Panc1 (cell line): ENCODE results near the gene KCNMB2. TPM values are rescaled to one million over a fixed set of nuclear protein-coding genes. Genes with fewer than 3 reads are reported as not detected.

Experiments used
- ATAC-seq: fragments of 200-7000 bp; cut with Tn5 transposase; 2 replicates; pipeline ENCODE4 v1.9.1; 2020; ENCODE audit warnings: mild to moderate bottlenecking, moderate library complexity
- BruUV-seq: library from RNA; stranded (reverse); fragments of 400-500 nt; replicated peaks from 2 replicates; lab custom pipeline; 2021; lab: Mats Ljungman, UMichigan
- CTCF ChIA-PET: fragments of 300-600 bp; sonication (Branson Sonifier 250); formaldehyde crosslinking; loops from one replicate; lab custom pipeline; 2022; ENCODE audit warnings: antibody characterized with exemption; lab: Charles Lee
- POLR2A ChIA-PET: fragments of 300-600 bp; sonication (Branson Sonifier 250); formaldehyde crosslinking; loops from one replicate; lab custom pipeline; 2022; ENCODE audit warnings: antibody characterized with exemption; lab: Charles Lee
- DNase-seq: peaks from one replicate; pipeline ENCODE4 v3.0.0-alpha.2; 2010; ENCODE audit warnings: low read depth, low spot score
- H3K27ac ChIP-seq: 2 replicates; pipeline ENCODE4 v1.5.1; 2011; ENCODE audit warnings: mild to moderate bottlenecking, low read length, inconsistent platforms
- H3K27me3 ChIP-seq: fragments of 200-500 bp; sonication (Bioruptor generic); 2 replicates; pipeline ENCODE4 v1.6.0; 2014; ENCODE audit warnings: low read length, inconsistent platforms; ENCODE audit not compliant: control insufficient read depth, insufficient read depth
- H3K36me3 ChIP-seq: fragments of 200-500 bp; sonication (Bioruptor generic); 2 replicates; pipeline ENCODE4 v1.5.1; 2014; ENCODE audit warnings: inconsistent platforms, mild to moderate bottlenecking, low read length, moderate library complexity; ENCODE audit not compliant: control insufficient read depth, insufficient read depth
- H3K4me1 ChIP-seq: 2 replicates; pipeline ENCODE4 v1.5.1; 2011; ENCODE audit warnings: inconsistent platforms, mild to moderate bottlenecking, low read length, moderate library complexity; ENCODE audit not compliant: control insufficient read depth, insufficient read depth
- H3K4me3 ChIP-seq, 2 experiments: 2 replicates each; pipeline ENCODE4 v1.5.1; 2011 to 2012; ENCODE audit warnings: low read depth in 2 of 2, low read length in 2 of 2, mild to moderate bottlenecking in 2 of 2, inconsistent platforms in 1 of 2, moderate library complexity in 1 of 2
- H3K9me3 ChIP-seq: fragments of 200-500 bp; sonication (Bioruptor generic); 2 replicates; pipeline ENCODE4 v1.5.1; 2014; ENCODE audit warnings: low read depth, mild to moderate bottlenecking, inconsistent platforms, low read length, moderate library complexity; ENCODE audit not compliant: control insufficient read depth, insufficient read depth
- CTCF ChIP-seq: fragments of 450-650 bp; IDR thresholded peaks from 2 replicates; pipeline ENCODE4 v1.5.1; 2017; ENCODE audit warnings: mild to moderate bottlenecking
- POLR2AphosphoS5 ChIP-seq: IDR thresholded peaks from 2 replicates; pipeline ENCODE4 v1.6.1; 2012; ENCODE audit warnings: mild to moderate bottlenecking, low read depth, low read length, moderate library complexity
- SIN3A ChIP-seq: IDR thresholded peaks from 2 replicates; pipeline ENCODE4 v1.6.1; 2012; ENCODE audit warnings: low read depth, mild to moderate bottlenecking, low read length, moderate library complexity, borderline replicate concordance; ENCODE audit not compliant: insufficient read depth
- TCF7L2 ChIP-seq: IDR thresholded peaks from 2 replicates; pipeline ENCODE4 v1.6.1; 2011; ENCODE audit warnings: mild to moderate bottlenecking, low read depth, low read length, inconsistent platforms
- in situ Hi-C: cut with HindIII; loops from 2 replicates; pipeline ENCODE4 v1.10.0; 2016; ENCODE audit warnings: low sequenced_read_pairs, low pct_unique_long_range_greater_than_20kb
- intact Hi-C: fragments of 100-400 bp; cut with micrococcal nuclease; formaldehyde crosslinking; loops from one replicate; pipeline ENCODE4 v1.10.0; 2022; ENCODE audit not compliant: unreplicated experiment
- total RNA-seq: library from RNA; stranded (reverse); gene quantifications from one replicate; pipeline ENCODE4 v1.2.1, GENCODE V29; 2021; ENCODE audit not compliant: unreplicated experiment
- TF ChIP-seq, protein P1 (sequence below), 2 experiments: IDR thresholded peaks; 2 replicates each; pipeline ENCODE4 v1.6.1; 2011 to 2012; ENCODE audit warnings: low read depth in 2 of 2, control low read depth in 1 of 2, low read length in 1 of 2, mild to moderate bottlenecking in 1 of 2, moderate library complexity in 1 of 2; ENCODE audit not compliant: insufficient read depth in 1 of 2

KCNMB2 gene
- total RNA-seq, 1 experiment from 2014 or later, result not detected

DNA sequence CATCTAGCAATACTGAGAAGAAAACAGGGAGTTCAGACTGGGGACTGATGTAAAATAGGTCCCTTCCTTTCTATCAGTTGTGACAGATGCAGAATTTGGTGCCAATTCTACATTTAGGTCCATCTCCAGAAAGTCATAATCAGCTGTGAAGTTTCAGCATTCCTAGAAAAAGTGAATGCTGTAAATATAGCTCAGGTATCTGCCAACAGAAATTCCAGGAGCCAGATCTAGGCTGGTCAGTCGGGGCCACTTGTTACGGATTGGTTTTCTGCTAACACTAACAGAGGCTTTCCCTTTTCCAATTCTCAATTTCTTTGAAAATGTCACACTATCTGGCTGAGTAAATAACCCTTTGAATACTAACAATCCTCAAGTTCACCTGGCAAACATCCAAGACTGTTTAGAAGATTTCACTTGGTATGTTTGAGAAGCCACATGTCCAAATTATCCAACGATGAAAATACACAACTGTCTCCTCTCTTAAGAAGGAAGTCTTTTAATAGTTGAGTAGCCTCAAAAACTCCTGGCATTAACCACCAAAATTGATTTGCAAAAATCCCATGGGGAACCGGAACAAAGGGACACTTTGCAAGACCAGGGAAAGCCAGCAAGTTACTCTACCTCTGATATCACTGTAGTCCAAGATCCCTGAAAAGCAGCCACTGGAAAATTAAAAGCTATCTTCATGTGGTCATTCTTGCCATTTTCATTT, 313.1 kb downstream of the KCNMB2 start:
- POLR2A ChIA-PET, result no interaction called here
- Histone ChIP-seq H3K4me1 (no peaks in the 10 kb centered on the region), H3K27me3 (no peaks in the 10 kb centered on the region), H3K27ac (no peak overlapping the region), H3K4me3 (no peak overlapping the region), H3K36me3 (no peaks in the 10 kb centered on the region), H3K9me3 (no peaks in the 10 kb centered on the region)
- no peak for TF ChIP-seq POLR2AphosphoS5
- TF ChIP-seq CTCF, result no peak
- TF ChIP-seq, protein P1, sequence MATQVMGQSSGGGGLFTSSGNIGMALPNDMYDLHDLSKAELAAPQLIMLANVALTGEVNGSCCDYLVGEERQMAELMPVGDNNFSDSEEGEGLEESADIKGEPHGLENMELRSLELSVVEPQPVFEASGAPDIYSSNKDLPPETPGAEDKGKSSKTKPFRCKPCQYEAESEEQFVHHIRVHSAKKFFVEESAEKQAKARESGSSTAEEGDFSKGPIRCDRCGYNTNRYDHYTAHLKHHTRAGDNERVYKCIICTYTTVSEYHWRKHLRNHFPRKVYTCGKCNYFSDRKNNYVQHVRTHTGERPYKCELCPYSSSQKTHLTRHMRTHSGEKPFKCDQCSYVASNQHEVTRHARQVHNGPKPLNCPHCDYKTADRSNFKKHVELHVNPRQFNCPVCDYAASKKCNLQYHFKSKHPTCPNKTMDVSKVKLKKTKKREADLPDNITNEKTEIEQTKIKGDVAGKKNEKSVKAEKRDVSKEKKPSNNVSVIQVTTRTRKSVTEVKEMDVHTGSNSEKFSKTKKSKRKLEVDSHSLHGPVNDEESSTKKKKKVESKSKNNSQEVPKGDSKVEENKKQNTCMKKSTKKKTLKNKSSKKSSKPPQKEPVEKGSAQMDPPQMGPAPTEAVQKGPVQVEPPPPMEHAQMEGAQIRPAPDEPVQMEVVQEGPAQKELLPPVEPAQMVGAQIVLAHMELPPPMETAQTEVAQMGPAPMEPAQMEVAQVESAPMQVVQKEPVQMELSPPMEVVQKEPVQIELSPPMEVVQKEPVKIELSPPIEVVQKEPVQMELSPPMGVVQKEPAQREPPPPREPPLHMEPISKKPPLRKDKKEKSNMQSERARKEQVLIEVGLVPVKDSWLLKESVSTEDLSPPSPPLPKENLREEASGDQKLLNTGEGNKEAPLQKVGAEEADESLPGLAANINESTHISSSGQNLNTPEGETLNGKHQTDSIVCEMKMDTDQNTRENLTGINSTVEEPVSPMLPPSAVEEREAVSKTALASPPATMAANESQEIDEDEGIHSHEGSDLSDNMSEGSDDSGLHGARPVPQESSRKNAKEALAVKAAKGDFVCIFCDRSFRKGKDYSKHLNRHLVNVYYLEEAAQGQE (IDR thresholded peaks at IDR 0.05; ENCODE audit: insufficient read depth in 1 of 2, low read depth in 2 of 2, low read length in 1 of 2), result no peak
- TF ChIP-seq SIN3A, result no peak
- TF ChIP-seq TCF7L2, result no peak
- intact Hi-C loops (no loop called here), in situ Hi-C loops (no loop called here)
- ATAC-seq (no peak), DNase-seq (no peak)
- CTCF ChIA-PET, result no interaction called here
- BruUV-seq, result no TSS peak

DNA sequence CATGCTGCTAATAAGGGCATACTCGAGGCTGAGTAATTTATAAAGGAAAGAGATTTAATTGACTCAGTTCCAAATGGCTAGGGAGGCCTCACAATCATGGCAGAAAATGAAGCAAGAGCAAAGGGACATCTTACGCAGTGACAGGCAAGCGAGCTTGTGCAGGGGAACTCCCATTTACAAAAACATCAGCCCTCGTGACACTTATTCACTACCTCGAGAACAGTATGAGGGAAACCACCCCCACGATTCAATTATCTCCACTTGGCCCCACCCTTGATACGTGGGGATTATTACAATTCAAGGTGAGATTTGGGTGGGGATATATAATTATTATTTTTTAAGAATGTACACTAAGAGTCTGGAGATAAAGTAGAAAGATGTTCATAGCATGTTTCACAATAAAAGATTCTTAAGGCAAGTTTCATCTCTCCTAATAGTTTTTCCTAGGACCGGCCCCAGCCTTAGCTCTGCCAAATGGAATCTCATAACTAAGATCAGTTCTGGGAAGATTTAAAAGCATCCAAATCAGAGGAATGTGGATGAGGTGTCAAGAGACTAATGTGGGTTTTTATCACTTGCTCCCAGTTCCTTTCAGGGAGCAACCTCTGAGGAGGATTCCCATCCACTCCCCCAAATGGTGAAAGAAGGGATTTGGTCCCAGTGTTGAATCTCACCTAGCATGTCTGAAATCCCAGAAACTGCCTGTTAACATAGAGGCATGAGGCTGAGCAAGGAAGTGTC, 314.4 kb downstream of the KCNMB2 start:
- H3K27me3 ChIP-seq, result no peaks in the 10 kb centered on the region
- no peaks in the 10 kb centered on the region for H3K9me3 ChIP-seq
- CTCF ChIA-PET, result no interaction called here
- DNase-seq (no peak), ATAC-seq (no peak)
- H3K4me1 ChIP-seq, result no peaks in the 10 kb centered on the region
- no peak overlapping the region for H3K4me3 ChIP-seq
- H3K36me3 ChIP-seq, result no peaks in the 10 kb centered on the region
- POLR2A ChIA-PET, result no interaction called here
- intact Hi-C loops, result no loop called here
- in situ Hi-C loops, result no loop called here
- BruUV-seq, result no TSS peak
- TF ChIP-seq, protein P1 (IDR thresholded peaks at IDR 0.05; ENCODE audit: insufficient read depth in 1 of 2, low read depth in 2 of 2, low read length in 1 of 2), result no peak
- TF ChIP-seq SIN3A, result no peak
- TF ChIP-seq CTCF, result no peak
- no peak for TF ChIP-seq TCF7L2
- TF ChIP-seq POLR2AphosphoS5, result no peak
- no peak overlapping the region for H3K27ac ChIP-seq
